NCI-H187 treated with DMSO at 0.1 percent for 48 hours (cell line): Measurements from ENCODE around the gene CFL1.
"Not testable (repeated sequence)": the region's sequence is repeated elsewhere in the genome, so short reads cannot be mapped to it uniquely, and the experiment has no call there.

ENCODE experiments used
- DNase-seq: peaks from one replicate; lab custom pipeline; 2025; lab: John Stamatoyannopoulos, UW

Gene CFL1

DNA sequence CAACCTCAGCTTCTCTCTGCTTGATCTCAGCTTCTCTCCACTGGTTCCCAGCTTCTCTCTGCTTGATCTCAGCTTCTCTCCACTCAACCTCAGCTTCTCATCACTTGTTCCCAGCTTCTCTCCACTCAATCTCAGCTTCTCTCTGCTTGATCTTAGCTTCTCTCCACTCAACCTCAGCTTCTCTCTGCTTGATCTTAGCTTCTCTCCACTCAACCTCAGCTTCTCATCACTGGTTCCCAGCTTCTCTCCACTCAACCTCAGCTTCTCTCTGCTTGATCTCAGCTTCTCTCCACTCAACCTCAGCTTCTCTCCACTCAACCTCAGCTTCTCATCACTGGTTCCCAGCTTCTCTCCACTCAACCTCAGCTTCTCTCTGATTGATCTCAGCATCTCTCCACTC, 25.7 kb downstream of the CFL1 start:
- DNase-seq, result not testable (repeated sequence)

- no peak for DNase-seq
Measured at GRCh38 chr11:65829459-65829858, 28.5 kb downstream of the CFL1 start.

DNA sequence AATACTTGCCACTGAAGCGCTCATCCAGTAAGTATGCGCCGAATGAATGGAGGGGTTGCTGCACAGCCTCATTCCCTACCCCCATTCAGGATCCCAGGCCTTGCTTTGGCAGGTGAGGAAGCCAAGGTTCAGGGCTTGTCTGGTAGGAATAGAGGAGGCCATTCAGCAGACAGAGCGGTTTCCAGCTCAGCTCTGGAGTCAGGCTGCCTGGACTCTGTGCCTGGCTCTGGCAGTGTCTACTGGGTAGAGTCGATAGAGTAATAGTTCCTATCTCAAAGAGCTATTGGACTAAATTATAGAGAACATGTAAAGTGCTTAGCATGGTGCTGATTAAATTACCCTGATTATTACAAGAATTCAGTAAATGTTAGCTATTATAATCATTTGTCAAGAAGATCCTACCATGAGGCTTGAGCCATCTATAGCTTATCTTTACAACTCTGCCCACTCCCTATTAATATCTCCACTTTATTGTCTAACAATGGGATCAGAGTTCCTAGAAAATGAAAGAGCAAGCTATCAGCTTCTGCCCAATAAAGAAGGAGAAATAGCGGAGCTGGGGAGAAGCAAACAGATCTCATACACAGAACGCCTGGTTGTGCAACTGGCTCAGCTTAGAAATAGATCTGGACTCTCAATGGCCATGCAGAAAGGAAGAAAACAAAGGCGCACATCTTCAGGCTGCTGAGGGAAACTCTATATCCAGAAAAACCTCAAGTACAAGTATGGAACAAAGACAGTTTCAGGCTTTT, 30.8 kb downstream of the CFL1 start:
- no peak for DNase-seq

- no peak for DNase-seq
Measured at GRCh38 chr11:65822776-65823528, 35.0 kb downstream of the CFL1 start.

DNA sequence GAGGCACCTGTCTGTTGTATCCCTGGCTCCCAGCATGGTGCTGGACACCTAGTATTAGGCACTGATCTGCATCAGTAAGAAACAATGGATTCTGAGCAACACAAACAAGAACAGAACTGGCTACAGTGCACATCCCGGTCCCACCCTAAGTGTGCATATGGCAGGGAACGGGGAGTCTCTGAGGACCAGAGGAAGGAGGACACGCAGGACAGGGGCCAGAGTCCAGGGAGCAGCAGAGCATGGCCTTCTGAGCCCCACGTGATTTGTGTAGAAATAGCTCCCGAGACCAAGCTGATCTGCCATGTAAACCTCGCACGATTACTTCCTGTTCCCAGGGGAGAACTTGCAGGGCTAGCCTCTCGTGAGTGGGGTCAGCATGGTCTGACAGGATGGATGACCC, 36.9 kb downstream of the CFL1 start:
- no peak for DNase-seq

GRCh38 chr11:65817835-65818680, 39.9 kb downstream of the CFL1 start:
- DNase-seq, result no peak

DNA sequence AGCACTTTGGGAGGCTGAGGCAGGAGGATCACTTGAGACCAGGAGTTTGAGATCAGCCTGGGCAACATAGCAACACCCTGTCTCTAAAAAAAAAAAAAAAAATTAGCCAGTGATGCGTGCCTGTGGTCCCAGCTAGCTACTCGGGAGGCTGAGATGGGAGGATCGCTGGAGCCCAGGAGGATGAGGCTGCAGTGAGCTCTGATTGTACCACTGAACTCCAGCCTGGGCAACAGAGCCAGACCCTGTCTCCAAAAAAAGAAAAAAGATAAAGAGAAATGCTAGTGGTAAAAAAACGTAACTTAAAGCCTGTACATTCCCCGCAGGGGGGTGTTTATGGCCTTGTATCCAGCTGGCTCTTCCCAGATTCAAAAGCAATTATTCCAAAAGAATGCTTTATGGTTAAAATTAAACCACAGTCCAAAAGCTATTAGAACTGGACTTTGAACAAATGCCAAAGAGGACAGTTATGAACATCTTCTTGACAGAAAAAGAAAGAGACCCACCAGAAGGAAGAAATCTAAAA, 40.6 kb downstream of the CFL1 start:
- DNase-seq, result no peak

DNA sequence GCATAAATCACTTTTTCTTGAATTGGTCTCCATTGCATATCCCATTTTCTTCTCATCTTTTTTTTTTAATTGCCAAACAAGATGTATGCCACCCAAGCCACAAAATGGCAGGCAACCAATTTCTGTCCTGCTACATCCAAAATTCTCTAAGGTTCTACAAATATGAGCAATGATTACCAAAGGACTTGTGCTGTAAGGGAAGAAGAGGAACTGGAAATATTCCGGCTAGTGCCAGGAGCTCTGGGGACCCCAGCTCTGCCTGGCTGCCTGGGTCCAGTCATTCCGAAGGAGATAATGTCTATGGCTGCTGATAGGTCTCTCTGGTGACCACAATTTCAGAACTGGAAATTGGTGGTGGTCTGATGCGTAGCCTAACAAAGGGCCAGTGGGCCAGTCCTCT, 41.3 kb downstream of the CFL1 start:
- no peak for DNase-seq

- no peak for DNase-seq
Measured at GRCh38 chr11:65814986-65815565, 42.9 kb downstream of the CFL1 start.

DNA sequence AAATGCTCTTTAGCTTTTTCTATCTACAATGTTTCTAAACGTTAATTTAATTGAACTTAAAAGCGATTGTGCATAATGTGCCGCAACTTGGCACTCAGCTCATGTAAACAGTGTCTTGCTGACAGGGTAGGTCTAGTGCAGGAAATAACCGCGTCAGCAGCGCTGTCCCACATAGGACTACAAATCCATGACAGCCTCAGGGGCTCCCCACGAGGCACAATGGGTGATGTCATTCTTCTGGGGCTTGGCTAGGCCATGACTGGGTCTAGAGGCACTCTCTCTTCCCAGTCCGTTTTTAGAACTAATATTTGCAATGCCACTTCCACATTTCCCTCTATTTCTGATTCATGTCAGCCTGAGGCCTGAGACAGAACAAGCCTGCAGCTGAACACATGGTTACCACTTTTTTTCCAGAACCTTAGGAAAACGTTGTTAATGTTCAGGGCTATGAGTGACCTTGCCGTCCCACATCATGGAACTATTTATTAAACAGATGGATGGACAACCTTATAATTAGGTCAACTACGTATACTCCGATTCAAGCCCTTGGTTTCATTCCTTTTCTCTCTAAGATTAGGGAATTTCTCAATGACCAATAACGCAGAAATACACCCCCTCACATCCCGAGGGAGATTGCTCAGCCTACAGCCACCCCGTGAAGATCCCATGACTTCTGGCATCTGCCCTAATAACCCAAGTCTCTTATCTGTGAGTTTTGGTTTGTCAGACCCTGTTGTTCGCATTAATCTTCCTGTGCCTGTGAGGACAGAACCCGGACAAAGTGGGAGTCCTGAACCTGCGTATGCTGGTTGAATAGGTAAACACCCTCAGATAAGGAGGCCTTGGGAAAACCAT, 43.6 kb downstream of the CFL1 start:
- no peak for DNase-seq

- no peak for DNase-seq
Measured at GRCh38 chr11:65811764-65812475, 46.1 kb downstream of the CFL1 start.

DNA sequence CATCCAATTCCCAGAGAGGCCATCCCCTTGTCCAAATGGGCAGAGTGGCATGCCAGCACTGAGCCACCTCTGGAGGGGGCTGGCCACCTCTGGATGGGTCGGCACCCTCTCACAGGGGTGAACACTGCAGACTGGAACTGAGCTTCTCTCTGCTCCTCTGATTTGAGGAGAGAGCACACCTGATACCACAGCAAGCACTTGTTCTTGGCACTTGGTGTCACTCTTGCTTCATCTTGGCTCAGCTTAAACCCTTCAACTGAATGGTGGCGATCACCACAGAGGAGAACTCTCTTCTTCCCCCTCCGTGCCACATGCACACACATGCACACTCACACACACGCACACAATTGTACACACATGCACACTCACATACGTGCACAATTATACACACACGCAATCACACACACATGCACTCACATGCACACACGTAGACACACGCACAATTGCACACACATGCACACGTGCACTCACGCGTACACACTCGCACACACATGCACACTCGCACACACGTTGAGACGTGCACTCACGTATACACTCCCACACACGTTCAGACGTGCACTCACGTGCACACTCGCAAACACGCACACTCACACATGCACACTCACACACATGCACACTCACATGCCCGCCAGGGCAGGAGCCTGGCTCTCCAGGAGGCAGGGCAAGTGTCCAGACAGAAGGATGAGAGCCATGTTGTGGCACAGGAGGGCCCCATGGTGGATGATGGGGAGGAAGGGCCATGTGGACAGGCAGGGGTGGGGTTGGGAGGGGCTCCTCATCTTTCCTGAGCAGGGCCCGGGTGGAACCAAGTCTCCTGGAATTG, 47.7 kb downstream of the CFL1 start:
- no peak for DNase-seq

- no peak for DNase-seq
Measured at GRCh38 chr11:65809496-65809895, 48.5 kb downstream of the CFL1 start.

- no peak for DNase-seq
Measured at GRCh38 chr11:65808744-65809341, 49.1 kb downstream of the CFL1 start.

DNA sequence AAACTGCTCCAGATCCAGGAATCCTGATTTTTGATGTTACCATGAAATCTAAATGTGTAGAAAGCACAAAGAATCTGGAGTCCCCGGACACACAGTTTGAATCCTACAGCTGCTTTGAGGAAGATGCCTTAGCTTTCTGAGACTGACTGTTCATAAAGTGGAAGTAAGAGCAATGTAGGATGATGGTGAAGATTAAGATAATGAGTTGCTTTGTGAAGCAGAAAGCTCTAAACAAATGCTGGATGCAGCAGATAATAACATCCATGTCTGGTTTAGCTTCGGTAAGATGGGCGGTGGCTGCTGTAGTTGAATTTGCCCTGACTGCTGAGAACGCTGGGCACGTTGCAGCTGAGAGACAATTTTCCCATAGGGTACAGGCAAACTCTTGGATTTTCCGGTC, 51.0 kb downstream of the CFL1 start:
- no peak for DNase-seq
